OCI-LY7 (cell line): ENCODE measurements around the gene GNS. TPM values are rescaled to one million over a fixed set of nuclear protein-coding genes. Genes with fewer than 3 reads are reported as not detected.

Experiments
- BruUV-seq: library from RNA; stranded (reverse); fragments of 400-500 nt; replicated peaks from 2 replicates; lab custom pipeline; 2021; lab: Mats Ljungman, UMichigan
- CTCF ChIA-PET: fragments of 300-600 bp; sonication (Branson Sonifier 250); formaldehyde crosslinking; loops from one replicate; lab custom pipeline; 2022; ENCODE audit warnings: antibody characterized with exemption; ENCODE audit not compliant: unreplicated experiment; lab: Charles Lee
- POLR2A ChIA-PET: fragments of 300-600 bp; sonication (Branson Sonifier 250); formaldehyde crosslinking; loops from one replicate; lab custom pipeline; 2022; ENCODE audit warnings: antibody characterized with exemption; lab: Charles Lee
- DNase-seq: peaks from one replicate; pipeline ENCODE4 v3.0.0-alpha.2; 2015; ENCODE audit warnings: low spot score
- H2AFZ ChIP-seq: fragments of 200-600 bp; sonication (generic), shearing (Covaris generic); 2 replicates; pipeline ENCODE4 v1.6.1; 2014; ENCODE audit warnings: mild to moderate bottlenecking, antibody characterized with exemption, low read length, moderate library complexity
- H3K27ac ChIP-seq: fragments of 200-600 bp; sonication (generic); 2 replicates; pipeline ENCODE4 v1.5.1; 2014; ENCODE audit warnings: mixed run types, low read depth, mild to moderate bottlenecking, moderate library complexity, low read length, inconsistent platforms; ENCODE audit not compliant: poor library complexity, severe bottlenecking
- H3K36me3 ChIP-seq: fragments of 200-600 bp; sonication (generic); 2 replicates; pipeline ENCODE4 v1.6.1; 2014; ENCODE audit warnings: mild to moderate bottlenecking, antibody characterized with exemption, low read length, moderate library complexity, mixed read lengths; ENCODE audit not compliant: insufficient read depth
- H3K4me1 ChIP-seq: fragments of 200-600 bp; sonication (generic); 2 replicates; pipeline ENCODE4 v1.5.1; 2014; ENCODE audit warnings: mild to moderate bottlenecking, low read length; ENCODE audit not compliant: insufficient read depth, poor library complexity, severe bottlenecking
- H3K4me2 ChIP-seq: fragments of 200-600 bp; sonication (generic); 2 replicates; pipeline ENCODE4 v1.6.1; 2014; ENCODE audit warnings: mild to moderate bottlenecking, low read length
- H3K4me3 ChIP-seq: fragments of 200-600 bp; sonication (generic); 2 replicates; pipeline ENCODE4 v1.5.1; 2014; ENCODE audit warnings: mild to moderate bottlenecking, low read depth, low read length; ENCODE audit not compliant: poor library complexity, severe bottlenecking
- H3K79me2 ChIP-seq: fragments of 200-600 bp; sonication (generic); 2 replicates; pipeline ENCODE4 v1.6.1; 2016; ENCODE audit warnings: low read depth, mild to moderate bottlenecking, low read length, moderate library complexity, mixed read lengths; ENCODE audit not compliant: insufficient read depth
- H3K9me2 ChIP-seq: fragments of 200-600 bp; sonication (generic); 2 replicates; pipeline ENCODE4 v1.6.1; 2016; ENCODE audit warnings: mild to moderate bottlenecking, low read length, mixed read lengths; ENCODE audit not compliant: insufficient read depth
- H3K9me3 ChIP-seq: fragments of 200-600 bp; sonication (generic); 2 replicates; pipeline ENCODE4 v1.6.1; 2014; ENCODE audit warnings: mild to moderate bottlenecking, mixed run types, low read length, mixed read lengths
- H4K20me1 ChIP-seq: fragments of 200-600 bp; sonication (generic); 2 replicates; pipeline ENCODE4 v1.6.1; 2014; ENCODE audit warnings: mild to moderate bottlenecking, antibody characterized with exemption, low read length, moderate library complexity, mixed read lengths; ENCODE audit not compliant: insufficient read depth
- CTCF ChIP-seq: fragments of 200-600 bp; sonication (generic); conservative IDR thresholded peaks from 2 replicates; pipeline ENCODE4 v1.5.1; 2014; ENCODE audit warnings: mild to moderate bottlenecking, antibody characterized with exemption, low read length, moderate library complexity, mixed read lengths
- EZH2phosphoT487 ChIP-seq: fragments of 200-600 bp; sonication (generic); IDR thresholded peaks from 2 replicates; pipeline ENCODE4 v1.6.1; 2018; ENCODE audit warnings: low read depth, borderline replicate concordance, mild to moderate bottlenecking, mixed run types, antibody characterized with exemption, low read length, moderate library complexity, mixed read lengths
- intact Hi-C: fragments of 100-400 bp; cut with micrococcal nuclease; formaldehyde crosslinking; loops from one replicate; pipeline ENCODE4 v1.10.0; 2022; ENCODE audit not compliant: unreplicated experiment
- total RNA-seq, 2 experiments: library from RNA; depleted of rRNA in 1 of 2; stranded (reverse); fragments of >200 nt in 1 of 2; shearing (Covaris generic) in 1 of 2; gene quantifications; 2 replicates each; pipeline ENCODE4 v1.2.3, GENCODE V29; 2014 to 2022

The GNS gene
- total RNA-seq, 2 experiments from 2014 or later, result 8.0 to 16.0 TPM

DNA sequence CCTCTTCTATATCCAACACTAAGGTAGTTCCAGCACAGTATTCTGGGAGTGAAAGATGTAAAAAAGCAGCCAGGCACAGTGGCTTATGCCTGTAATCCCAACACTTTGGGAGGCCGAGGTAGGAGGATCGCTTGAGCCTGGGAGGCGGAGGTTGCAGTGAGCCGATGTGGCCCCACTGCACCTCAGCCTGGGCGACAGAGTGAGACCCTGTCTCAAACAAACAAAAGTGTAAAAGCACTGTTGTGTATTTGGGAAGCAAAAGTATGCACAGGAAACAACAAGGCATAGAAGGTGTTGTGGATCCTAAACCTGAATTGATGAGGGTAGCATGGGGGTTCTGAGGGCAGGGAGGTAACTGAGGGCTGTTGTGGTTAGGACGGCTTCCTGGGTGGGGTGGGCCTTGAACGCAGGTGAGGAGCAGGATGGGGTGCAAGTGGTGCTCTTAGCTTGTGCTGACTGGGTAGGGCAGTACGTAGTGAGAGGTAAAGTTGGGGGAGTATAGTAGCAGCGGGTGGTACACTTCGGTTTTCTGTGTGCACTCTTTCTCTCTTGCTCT lies 84.8 kb downstream of the GNS start:
- POLR2A ChIA-PET, result interaction anchor here (0.6 to 1.4 kb wide), 8 partner anchors 9 to 490 kb away, joined by 3 to 7 read pairs (median 3); no protein-coding TSS in a partner anchor
- Histone ChIP-seq H3K9me2 (no peaks in the 10 kb centered on the region), H3K27ac (peak overlapping the region; percentile 49), H3K4me3 (no peak overlapping the region), H3K79me2 (peaks cover 91% of the 10 kb centered on the region), H3K36me3 (no peaks in the 10 kb centered on the region), H3K4me1 (peaks cover 80% of the 10 kb centered on the region), H2AFZ (no peak overlapping the region), H4K20me1 (peaks cover 27% of the 10 kb centered on the region), H3K4me2 (peak overlapping the region; percentile 53), H3K9me3 (no peaks in the 10 kb centered on the region)
- CTCF ChIA-PET, result no interaction called here
- BruUV-seq, result no TSS peak
- peak; percentile 16 for DNase-seq
- intact Hi-C loops, result no loop called here
- TF ChIP-seq EZH2phosphoT487, result no peak
- no peak for TF ChIP-seq CTCF

DNA sequence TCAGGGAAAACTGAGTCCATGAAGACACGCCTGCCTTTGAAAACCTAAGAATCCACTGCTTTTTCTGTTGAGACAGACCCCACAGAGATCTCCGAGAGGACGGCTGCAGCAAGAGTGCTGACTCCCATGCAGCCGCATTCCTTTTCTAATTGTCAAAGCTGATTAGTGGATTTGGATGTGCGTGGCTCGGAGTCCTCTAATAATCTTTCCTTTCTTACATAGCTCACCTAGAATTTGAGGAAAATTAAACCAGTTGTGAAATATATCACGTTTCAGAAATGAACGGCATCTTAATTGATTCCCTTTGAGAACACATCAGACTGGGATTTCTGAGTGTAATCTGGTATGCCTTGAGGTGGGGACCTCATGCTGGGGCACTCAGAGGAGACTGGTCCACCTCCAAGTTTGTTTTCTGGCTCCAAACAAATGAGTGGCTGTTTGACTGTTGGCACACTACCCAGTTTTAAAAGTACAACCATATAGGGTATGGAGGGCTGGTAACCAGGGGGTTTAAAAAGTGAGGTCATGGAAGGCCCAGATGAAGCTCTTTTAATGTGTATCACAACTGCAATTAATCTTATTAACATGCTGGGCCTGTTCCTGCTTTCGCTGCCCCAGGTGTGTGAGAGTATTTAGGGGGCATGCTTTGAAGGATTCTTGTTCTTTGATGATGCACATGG lies 85.6 kb downstream of the GNS start:
- POLR2A ChIA-PET, result interaction anchor here (0.5 to 1.4 kb wide), 9 partner anchors 8 to 64 kb away, joined by 3 to 7 read pairs (median 3); no protein-coding TSS in a partner anchor
- H2AFZ ChIP-seq, result no peak overlapping the region
- CTCF ChIA-PET, result no interaction called here
- DNase-seq, result peak; percentile 38
- no TSS peak for BruUV-seq
- no peak for TF ChIP-seq CTCF
- TF ChIP-seq EZH2phosphoT487, result no peak
- H3K9me3 ChIP-seq, result no peaks in the 10 kb centered on the region
- H3K27ac ChIP-seq, result peak overlapping the region; percentile 49
- peaks cover 93% of the 10 kb centered on the region for H3K79me2 ChIP-seq
- H3K4me3 ChIP-seq, result no peak overlapping the region
- intact Hi-C loops, result no loop called here
- peak overlapping the region; percentile 53 for H3K4me2 ChIP-seq
- no peaks in the 10 kb centered on the region for H3K36me3 ChIP-seq
- H3K9me2 ChIP-seq, result no peaks in the 10 kb centered on the region
- H3K4me1 ChIP-seq, result peaks cover 87% of the 10 kb centered on the region
- peaks cover 27% of the 10 kb centered on the region for H4K20me1 ChIP-seq

- Histone ChIP-seq H3K79me2 (peaks cover 93% of the 10 kb centered on the region), H3K9me3 (no peaks in the 10 kb centered on the region), H3K9me2 (no peaks in the 10 kb centered on the region), H3K4me1 (peaks cover 87% of the 10 kb centered on the region), H2AFZ (no peak overlapping the region), H3K4me3 (peak overlapping the region; percentile 13), H4K20me1 (peaks cover 22% of the 10 kb centered on the region), H3K27ac (peak overlapping the region; percentile 49), H3K36me3 (no peaks in the 10 kb centered on the region), H3K4me2 (peak overlapping the region; percentile 53)
- POLR2A ChIA-PET, result interaction anchor here (0.6 to 0.9 kb wide), 2 partner anchors 44 to 62 kb away, joined by 3 to 4 read pairs; no protein-coding TSS in a partner anchor
- CTCF ChIA-PET, result no interaction called here
- peak; percentile 18 for DNase-seq
- TF ChIP-seq EZH2phosphoT487, result no peak
- no TSS peak for BruUV-seq
- intact Hi-C loops, result no loop called here
Measured at GRCh38 chr12:64672925-64673409, 86.2 kb downstream of the GNS start.
